Suppressor macrophage treated with lipopolysaccharide for 1 hour (primary cell): ENCODE data around the gene CYP19A1.

Experiments
- DNase-seq, 3 donors: peaks; one replicate each; pipeline ENCODE4 v3.0.0-alpha.2; 2020 to 2022

Gene CYP19A1

DNA sequence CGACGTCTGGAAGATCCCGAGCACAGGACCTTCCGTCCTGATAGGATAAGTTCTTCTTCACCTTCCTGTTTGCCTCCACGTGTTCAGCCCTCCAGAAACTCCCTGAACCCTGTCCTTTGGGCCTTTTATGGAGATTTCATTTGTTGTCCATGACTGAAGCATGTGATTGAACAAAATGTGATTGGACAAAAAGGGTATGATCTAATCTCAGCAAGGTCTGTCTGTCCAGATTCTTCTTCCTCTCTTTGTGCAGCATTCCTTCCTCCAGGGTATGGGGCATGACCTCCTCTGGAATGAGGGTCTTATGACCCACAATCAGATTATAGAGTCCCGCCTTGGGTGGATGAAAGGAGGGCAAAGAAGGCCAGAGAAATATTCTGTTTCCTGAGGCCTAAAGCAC is at the start of gene CYP19A1:
CYP19A1 (minus strand) TSS at position 101 of the 400 bp plus-strand sequence. CDS start 95,684 bp downstream, outside the sequence.
- DNase-seq: no peak

DNA sequence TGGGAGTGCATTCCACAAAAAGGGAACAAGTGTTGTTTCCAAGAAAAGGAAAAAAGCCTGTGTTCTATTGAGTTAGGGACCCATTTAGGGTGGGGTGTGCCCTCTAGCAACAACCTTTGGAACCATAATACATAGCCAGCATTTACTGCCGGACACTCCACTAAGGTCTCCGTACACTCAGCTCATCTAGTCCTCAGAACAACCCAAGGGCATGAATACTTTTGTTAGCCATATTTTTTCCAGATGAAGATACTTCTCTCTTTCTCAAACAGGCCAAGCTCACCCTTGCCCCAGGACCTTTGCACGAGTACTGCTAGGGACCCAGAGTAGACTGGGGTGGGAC is 49.3 kb upstream of the CYP19A1 start:
- no peak for DNase-seq

DNA sequence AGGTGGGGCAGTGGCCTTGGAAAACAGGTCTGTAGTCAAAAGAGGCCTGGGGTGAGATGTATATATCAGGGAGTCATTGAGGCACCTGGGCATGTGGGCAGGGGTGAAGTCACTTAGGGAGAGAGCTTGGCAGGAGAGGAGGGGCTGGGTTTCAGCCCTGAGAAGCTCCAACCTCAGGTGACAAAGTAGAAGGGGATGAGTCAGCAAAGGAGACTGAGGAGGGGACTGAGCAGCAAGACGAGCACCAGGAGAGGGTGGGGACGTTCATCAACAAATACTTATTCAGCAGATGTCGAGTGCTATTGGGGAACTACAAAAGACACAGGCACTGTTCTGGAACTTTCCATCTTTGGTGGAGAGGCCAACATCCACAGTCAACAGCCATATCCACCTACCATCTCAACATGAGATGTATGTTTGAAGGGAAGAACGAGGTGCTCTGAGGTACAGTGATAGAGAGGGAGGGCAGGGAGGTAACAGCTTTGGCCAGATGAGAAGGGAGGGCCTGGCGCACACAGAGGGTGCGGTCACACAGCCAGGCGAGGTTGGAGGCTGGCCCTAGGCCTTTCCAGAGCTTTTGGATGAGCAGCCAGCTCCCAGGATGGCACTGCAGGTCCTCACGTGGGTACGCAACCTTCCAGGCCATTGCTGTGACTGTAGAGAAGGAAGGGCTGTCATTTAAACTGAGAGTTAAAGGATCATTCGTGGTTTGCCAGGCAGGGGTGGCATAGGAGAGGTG is 48.7 kb upstream of the CYP19A1 start:
- DNase-seq: no peak

DNA sequence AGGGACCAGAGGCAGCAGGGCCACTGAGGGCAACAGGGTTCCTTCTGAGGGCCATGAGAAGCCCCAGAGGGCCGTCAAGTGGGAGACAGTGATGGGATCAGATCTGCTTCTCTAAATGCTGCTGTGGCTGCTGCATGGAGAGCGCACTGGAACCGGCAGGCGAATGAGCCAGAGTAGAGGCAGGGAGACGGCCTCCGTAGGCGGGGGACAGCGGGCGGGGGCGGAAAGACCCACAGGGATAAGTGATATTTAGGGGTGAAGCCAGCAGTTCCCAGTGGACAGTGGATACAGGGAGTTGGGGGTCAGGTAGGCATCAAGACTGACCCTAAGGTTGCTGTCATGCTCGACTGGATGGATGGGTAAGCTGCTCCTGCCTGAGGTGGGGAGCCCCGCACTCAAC is 48.1 kb upstream of the CYP19A1 start:
- DNase-seq: no peak

DNA sequence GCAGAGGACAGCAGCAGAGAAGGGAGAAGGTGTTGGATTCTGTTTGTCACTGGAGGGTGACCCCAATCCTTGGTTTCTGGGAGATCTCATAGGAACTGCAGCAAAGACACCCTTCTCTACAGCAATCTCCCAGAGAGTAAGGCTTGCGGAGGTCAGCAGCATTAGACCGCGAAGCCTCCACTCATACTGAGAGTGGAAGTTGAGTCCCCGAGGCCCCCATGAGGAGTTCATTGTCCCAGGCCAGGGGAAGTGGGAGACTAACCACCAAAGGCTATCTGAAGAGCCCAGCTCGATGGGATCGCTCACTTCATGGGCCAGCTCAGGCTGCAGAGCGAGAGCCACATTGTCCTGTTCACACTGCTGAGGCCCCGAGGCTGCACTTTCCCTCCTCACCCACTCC is 47.6 kb upstream of the CYP19A1 start:
- DNase-seq: no peak

DNA sequence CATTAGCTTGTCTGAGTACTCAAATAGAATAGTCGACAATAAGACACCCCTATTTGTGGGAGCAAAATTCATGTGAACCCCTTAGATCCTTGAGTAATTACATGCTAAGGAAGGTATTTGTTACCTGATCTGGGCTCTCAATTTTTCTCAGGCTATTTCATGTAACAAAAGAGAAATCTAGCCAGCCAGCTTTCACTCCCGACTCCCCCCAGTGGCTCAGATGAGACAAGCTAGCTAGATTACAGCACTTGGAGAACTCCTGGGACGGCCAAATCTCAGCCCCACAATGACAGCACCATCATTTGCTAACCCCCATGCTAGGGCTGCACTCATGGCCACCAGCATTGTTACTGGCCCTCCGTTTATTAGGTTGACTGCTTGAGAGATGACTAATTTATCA is 44.4 kb upstream of the CYP19A1 start:
- DNase-seq: peak; percentile 56 to 70 (median 63)

DNA sequence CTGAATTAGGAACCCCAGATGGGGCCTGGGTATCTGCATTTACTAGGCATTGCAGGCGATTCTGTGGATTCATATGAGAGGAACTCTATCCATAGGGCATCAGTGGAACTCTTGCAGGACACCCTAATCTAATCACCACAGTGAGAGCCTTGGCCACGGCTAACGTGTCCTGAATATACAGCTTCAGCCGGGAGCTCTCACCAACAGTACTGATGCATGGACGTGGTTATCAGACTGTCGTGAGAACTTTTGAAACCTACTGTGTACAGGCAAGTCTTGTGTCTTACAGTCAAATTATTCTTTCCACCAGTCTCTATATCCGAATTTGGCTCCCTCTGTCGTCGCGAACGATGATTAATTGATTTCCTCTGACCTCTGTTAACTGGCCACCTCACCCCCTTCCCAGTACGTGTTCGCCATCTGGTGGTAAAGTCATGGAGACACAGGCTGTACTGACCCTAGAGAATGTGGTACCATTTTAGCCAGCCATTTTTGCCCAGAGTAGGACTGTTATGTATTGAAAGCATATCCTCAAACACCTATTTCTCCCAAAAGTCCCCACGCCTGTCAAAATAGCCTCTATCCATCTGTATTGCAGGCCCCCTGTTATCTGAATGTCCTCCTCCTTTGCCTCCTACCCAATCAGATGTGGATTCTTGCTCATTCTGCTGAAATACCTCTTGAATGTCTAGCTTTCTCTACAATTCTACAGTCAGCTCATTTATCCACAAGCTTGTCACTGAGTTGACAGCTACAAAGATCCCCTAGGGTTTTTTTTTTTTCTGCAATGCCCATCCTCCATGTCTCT is 42.8 kb upstream of the CYP19A1 start:
- peak; percentile 87 to 95 (median 89) for DNase-seq

DNA sequence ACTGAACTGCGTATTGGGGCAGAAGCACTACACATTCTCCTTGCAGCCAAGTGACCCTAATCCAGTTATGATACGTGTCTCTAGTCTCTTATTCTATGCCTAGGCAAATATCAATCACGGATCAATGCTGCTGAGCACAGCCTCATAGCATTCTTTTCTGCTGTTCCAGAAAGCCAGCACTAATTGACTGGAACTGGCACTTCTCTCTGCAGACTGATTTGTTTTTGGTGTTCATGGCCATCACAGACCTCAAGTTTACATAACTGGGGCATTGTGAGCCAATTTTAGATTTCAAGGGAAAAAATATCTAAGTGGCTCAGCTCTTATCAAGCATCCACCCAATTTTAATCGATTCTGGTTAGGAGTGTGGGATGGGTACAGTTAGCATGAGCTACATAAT is 41.0 kb upstream of the CYP19A1 start:
- no peak for DNase-seq

DNA sequence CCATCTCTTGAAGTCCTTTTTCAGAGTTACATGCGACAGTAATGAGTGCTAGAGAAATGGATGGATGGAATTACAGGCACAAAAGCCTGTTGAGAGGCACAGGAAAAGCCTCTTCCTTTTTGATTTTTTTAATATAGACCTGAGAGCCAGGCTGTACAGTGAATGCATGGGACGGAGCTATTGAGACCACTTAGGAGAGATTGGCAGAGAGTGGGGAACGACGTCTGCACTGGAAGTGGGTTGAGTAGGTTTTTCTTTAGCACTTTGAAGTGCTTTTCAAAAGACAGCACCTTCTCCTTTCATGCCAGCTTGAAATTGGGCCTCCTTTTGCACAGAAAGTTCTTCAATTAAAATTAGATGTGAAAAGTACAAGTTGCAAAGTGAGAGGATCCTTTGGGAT is 40.0 kb upstream of the CYP19A1 start:
- no peak for DNase-seq

DNA sequence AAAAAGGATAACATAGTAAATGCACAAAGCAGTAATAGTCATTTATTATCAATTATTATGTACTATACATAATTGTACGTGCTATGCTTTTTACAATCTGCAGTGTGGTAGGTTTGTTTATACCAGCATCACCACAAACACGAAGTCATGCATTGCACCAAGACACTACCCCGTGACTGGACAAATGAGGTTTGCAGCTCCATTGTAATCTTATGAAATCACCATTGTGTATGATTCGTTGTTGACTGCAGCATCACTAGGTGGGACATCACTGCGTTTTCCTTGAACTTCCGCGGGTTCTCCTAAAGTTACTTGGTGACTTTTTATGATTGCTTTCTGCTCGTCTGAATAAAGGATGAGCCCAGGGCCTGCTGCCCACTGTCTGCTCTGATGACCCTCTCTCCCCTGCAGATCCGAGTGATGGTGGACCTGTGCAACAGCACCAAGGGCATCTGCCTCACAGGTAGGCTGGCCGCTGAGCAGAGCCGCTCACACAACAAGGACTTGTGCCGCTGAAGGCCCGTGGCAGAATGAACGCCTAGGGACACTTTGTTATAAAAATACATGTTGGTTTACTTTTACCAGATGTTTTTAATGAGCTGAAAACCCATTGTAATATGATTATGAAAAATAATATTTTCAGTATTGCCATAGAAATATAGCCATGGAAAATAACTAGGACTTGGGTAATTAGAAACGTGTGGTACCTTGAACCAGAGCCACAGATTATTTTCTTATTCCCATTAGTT is 38.8 kb upstream of the CYP19A1 start:
- DNase-seq: no peak

DNA sequence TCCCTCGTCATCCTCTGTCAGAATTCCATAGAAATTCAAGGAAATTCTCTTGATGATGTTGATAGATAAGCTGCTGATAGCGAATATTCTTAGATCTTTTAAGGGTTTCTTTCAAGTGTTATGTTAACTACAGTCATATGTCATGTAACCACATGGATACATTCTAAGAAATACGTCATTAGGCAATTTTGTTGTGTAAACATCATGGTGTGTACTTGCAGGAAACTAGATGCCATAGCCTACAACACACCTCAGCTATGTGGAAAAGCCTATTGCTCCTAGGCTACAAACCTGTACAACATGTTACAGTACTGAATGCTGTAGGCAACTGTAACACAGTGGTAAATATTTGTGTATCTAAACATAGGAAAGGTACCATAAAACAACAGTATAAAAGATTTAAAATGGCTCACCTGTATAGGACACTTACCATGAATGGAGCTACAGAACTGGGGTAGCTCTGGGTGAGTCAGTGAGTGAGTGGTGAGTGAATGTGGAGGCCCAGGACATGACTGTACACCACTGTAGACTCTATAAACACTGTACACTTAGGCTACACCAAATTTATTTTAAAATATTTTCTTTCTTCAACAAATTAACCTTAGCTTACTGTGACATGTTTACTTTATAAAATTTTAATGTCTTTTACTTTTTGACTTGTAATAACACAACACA is 37.7 kb upstream of the CYP19A1 start:
- no peak for DNase-seq

DNA sequence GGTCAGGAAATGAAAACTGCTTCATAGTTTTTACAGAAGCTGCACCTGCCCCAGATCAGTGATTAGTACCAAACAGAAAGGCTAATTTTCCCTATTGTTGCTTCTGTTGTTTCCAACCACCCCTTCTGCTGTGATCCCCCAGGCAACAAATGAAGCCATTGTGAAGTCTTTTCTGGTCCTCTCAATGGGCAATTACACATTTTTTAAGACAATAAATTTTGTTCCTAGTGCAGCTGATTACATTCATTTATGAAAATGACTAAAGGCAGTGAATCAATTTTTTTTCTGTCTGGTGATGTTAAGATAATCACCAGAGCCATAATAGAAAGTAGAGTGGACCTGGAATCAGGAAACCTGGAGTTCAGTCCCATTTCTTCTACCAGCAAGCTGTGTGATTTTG is 35.7 kb upstream of the CYP19A1 start:
- DNase-seq: no peak

DNA sequence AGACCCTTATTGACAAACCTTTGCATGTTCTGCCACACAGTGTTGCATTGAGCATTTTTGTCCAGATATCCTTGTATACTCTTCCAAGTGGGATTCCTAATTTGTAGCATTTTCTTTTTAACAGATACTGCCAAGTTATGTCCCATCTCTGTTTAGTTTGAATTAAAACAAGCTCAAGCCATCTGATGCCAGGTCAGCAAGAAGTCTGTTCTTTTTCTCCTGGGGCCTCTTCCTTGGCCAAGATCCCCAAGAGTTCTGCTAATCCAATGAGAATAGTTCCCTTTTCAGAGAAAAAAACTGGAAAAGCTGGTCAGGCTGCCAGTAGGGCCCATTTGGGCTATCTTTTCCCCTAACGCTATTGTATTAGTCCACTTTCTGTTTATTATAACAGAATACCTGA is 32.9 kb upstream of the CYP19A1 start:
- DNase-seq: no peak

DNA sequence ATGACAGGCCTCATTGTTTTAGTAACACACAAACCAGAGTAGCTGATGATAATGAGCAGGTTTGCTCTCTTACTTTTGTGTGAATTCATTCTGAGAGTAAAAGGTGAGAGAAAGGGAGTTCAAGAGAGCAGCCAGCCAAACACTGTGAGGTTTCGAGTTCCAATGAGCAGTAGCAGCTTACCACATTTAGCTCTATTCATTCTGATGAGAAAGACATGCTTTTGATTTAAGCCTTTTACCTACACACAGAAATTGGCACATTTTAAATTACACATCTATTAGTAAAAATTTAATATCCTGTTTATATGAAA is 31.0 kb upstream of the CYP19A1 start:
- DNase-seq: no peak

DNA sequence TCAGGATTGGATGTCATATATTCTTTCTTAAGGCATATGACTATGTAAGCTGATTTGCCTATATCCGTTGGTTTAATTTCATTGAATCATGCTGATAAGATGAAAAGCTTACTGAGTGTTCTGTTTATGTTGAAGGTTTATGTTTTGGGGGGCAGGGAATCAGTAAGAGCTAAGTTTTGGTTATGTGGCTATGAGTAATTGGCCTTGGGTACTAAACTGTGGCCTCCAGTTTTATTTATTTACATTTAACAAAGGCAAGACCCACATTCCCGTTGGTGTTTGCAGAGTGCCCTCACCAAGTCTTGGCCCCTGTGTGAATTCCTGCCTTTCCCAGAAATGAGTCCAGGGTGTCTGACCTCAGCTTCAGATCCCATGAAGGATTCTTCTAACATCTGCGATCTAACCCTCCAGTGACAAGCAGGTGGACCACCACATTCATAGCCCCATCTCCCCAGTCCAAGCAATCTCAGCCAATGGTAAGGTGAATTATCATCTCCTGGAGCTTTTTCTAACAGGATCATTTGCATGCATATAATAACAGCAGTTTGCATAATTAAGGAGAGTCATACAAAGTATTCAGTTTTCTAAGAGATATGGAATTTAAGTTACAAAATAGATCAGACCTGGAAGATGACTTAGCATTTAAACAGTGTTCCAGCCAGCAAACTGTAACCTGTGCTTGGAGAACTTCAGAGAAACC is 30.5 kb upstream of the CYP19A1 start:
- DNase-seq: no peak

DNA sequence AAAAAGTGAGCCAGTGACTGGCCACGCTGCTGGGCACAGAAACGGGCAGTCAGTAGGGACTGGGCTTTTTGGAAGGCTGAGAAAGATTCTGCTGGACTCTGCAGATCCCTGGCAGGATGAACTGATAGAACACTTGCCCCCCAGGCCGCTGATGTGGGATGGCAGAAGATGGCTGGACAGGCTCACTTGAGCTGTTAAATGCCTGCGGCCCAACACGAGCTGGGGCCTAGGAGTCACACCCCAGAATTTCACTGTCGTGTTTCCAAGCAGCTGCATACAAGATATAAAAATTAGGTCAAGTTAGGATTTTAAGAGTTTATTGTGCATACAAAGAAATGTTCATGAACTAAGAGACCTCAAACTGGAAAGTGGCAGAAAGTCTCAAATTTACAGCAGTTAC is 29.9 kb upstream of the CYP19A1 start:
- no peak for DNase-seq

DNA sequence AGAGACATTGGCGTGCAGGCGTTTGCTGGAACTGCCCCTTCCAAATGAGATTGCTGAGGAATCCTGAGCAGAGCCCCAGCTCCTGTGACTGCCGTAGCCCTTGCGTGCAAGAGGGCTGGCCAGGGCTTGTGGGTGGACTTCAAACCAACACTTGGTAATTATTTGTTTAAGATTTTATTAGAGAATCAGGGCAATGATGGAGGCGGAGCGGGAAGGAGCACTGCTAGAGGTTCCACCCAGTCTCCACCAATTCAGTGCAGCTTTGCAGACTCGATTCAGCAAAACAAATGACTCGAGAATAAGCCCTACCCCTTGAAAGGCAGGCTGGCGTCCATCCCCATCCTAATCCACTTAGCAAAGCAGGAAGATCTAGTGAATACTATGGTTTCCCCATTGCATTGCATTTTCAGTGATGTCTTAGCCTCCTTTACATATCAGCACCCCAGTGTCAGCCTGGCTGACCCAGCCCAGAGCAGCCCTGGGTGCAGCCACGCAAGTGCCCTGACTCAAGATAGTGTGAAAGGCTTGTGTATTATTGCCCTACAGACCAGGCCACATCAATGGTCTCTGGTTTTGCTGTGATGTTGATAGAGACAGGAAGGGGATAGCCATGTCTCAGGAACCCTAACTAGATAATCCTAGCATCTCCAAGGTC is 29.1 kb upstream of the CYP19A1 start:
- no peak for DNase-seq

DNA sequence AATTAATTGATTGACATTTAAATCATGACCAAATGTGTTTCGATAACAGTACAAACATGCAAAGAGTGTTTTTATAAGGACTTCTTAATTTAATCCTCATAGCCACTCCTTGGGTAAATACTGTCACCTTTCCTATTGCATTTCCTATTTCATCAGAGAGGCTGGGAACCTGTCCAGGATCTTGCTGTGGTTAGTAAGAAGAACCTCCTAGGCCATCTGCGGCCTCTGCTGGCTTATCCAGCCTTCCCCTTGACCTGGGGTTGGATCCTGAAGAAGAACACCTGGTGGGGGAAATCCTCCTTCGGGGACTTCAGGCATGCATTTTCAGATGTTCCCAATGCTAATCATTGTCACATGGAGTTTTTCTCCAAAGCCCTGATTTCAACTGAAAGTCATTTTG is 28.5 kb upstream of the CYP19A1 start:
- no peak for DNase-seq

DNA sequence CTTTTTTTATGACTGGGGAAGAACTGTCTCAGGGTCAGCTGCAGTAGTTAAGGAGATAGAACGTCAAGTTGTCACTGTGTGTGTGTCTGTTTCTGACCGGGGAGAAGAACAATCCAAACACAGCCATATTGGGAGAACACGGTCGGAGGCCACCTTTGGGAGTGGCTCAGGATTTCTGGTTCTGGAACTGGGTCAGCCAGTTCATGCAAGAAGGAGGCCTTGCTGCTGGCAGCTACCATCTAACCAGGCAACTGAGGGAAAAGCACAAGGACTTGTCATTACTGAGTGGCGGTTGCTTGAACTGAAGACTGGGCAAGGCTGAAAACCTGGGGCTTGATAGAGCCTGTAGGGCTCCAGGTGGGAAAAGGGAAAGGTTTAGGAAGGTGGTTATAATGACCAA is 27.7 kb upstream of the CYP19A1 start:
- DNase-seq: no peak

DNA sequence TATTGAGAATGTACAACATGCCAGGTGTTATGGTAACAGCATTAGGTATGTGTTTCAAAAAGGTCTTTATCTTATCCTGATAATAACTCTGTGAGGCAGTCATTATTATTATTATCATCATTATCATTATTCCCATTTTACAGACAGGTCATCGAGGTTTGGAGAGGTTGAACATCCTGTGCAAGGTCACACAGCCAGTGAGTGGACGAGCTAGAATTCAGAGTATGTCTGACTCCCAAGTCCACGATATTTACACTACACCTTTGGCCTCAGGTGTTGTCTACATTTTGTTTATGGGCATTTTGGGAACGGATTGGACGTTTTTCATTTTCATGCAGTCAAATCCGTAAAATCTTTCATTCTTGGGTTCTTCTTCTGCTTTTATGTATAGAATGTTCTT is 27.0 kb upstream of the CYP19A1 start:
- DNase-seq: no peak

DNA sequence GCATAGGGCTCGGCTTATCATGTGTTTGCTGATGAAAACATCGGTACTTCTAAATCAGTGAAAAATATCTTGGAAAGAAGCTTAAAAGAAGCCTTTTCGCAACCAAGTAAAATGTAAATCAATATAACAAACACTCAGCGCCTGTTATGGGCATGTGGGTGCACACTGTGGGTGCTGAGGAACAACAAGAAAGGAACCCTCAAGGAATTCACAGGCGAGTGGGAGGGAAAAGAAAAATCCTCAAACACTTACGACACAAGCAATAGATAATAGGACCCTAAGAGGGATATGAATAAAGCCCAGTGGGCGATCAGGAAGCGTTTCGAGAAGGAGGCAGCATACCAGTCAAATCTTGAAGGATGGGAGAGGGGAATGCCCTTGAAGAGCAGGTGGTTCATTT is 25.0 kb upstream of the CYP19A1 start:
- DNase-seq: peak; percentile 55 to 60 (median 58)

DNA sequence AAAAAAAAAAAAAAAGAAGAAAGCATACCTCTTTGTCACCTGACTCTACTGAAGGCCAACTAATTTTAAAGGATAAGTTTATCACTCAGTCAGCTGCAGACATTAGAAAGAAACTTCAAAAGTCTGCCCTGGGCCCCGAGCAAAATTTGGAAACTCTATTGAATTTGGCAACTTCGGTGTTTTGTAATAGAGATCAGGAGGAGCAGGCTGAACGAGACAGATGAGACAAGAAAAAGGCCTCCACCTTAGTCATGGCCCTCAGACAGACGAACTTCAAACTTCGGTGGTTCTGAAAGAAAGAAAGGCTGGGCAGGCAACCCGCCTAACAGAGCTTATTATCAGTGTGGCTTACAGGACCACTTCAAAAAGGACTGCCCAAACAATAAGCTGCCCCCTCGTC is 21.6 kb upstream of the CYP19A1 start:
- peak in 2 of 3 donors; percentile 10 to 41 for DNase-seq
